Naive thymus-derived CD8-positive, alpha-beta T cell (primary cell): ENCODE results near the gene SNRPA. TPM values are rescaled to one million over a fixed set of nuclear protein-coding genes. Genes with fewer than 3 reads are reported as not detected.

Experiments used
- ATAC-seq, 2 donors: fragments of 150-1000 bp; cut with Tn5 transposase in 1 of 2; sonication (Bioruptor Pico), chemical (Tn5 transposase) in 1 of 2; 1 replicate in 1 of 2; 2 replicates in 1 of 2; pipeline ENCODE4 v1.10.0; 2021; ENCODE audit warnings: mild to moderate bottlenecking in 2 of 2, moderate library complexity in 2 of 2
- POLR2A ChIA-PET: fragments of 350-600 bp; sonication (Branson Sonifier 250); formaldehyde crosslinking; loops from one replicate; lab custom pipeline; 2021; ENCODE audit warnings: antibody characterized with exemption; lab: Charles Lee
- DNase-seq, 10 donors: peaks; one replicate each; pipeline versions ENCODE4 v3.0.0 to v3.0.0-alpha.2; 2020 to 2022
- H3K27ac Mint-ChIP-seq, 10 donors: one replicate each; pipeline ENCODE4 v1.8.0; 2020 to 2022; ENCODE audit warnings: mild to moderate bottlenecking in 10 of 10, mixed read lengths in 10 of 10, moderate library complexity in 4 of 10, inconsistent platforms in 1 of 10
- H3K27me3 Mint-ChIP-seq, 5 donors: one replicate each; pipeline ENCODE4 v1.8.0; 2021 to 2022; ENCODE audit warnings: mixed read lengths in 5 of 5
- H3K36me3 Mint-ChIP-seq, 3 donors: one replicate each; pipeline ENCODE4 v1.8.0; 2020 to 2022; ENCODE audit warnings: mixed read lengths in 3 of 3, mild to moderate bottlenecking in 2 of 3, inconsistent platforms in 1 of 3
- H3K4me1 Mint-ChIP-seq, 4 donors: one replicate each; pipeline ENCODE4 v1.8.0; 2021 to 2022; ENCODE audit warnings: mixed read lengths in 4 of 4
- H3K4me3 Mint-ChIP-seq, 10 donors: one replicate each; pipeline ENCODE4 v1.8.0; 2020 to 2022; ENCODE audit warnings: mild to moderate bottlenecking in 10 of 10, mixed read lengths in 10 of 10, moderate library complexity in 6 of 10, inconsistent platforms in 1 of 10
- H3K9me3 Mint-ChIP-seq, 9 donors: one replicate each; pipeline ENCODE4 v1.8.0; 2020 to 2022; ENCODE audit warnings: mixed read lengths in 9 of 9, mild to moderate bottlenecking in 3 of 9, inconsistent platforms in 1 of 9, moderate library complexity in 1 of 9
- polyA plus RNA-seq, 3 donors: library from polyadenylated mRNA; unstranded; fragments of 300-500 nt; fragmentation: Illumina TruSeq; gene quantifications; one replicate each; pipeline ENCODE4 v1.2.3, GENCODE V29; 2021
- total RNA-seq, 8 experiments: library from RNA in 2 of 8; stranded (reverse) in 2 of 8; gene quantifications; one replicate each; pipeline ENCODE4 v1.2.3 and lab custom pipeline; 2021 to 2026

SNRPA gene
- total and polyA plus RNA-seq, 5 experiments from 2014 or later: 45.9 to 68.2 (median 62.3) TPM

DNA sequence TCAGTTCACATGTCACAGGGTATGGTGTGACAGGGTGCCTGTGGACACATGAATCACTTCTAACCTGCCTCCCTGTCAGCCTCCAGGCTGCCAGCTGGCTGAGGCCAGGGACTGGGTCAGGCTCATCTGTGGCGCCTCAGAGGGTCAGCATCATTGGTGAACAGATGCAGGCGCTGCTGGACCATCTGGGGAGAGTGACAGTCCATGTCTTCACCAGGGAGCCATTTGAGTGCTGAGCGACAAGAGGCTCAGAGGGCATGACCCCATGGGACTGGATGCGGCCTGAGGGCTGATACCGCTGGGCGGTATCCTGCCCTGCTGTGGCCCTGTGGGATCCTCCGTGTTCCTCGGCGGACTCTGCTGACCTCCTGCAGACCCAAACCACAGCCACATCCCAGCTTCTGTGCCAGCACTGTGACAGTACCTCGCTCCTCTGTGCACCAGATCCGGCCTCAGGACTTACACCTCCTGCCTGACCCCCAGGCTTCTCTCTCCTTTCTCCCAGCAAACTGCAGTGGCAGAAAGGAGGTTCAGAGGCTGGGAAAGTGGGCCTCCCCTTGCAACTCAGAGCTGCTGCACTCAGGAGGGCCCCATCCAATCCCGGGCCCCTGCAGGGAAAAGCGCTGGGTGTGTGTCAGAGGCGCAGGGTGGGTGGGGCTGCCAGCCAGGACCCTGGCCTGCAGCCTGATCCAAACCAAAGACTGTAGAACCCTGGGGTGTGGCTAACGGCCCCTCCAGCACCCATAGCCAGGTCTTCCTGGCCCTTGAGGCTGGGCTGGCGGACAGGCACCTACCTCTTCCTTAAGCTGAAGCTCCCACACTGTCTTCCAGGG lies 10.9 kb upstream of the SNRPA start:
- H3K27ac Mint-ChIP-seq: no peak overlapping the region
- no peak for ATAC-seq
- POLR2A ChIA-PET: interaction anchor here (2.3 kb wide), 1 partner anchor 67 kb away, joined by 5 read pairs; no protein-coding TSS in a partner anchor
- DNase-seq: no peak
- H3K9me3 Mint-ChIP-seq: no peaks in the 10 kb centered on the region
- peaks cover 6 to 24% (median 7%) of the 10 kb centered on the region in 3 donors for H3K36me3 Mint-ChIP-seq
- H3K4me1 Mint-ChIP-seq: peaks cover 0 to 3% (median 1%) of the 10 kb centered on the region in 4 donors
- no peak overlapping the region for H3K4me3 Mint-ChIP-seq
- no peaks in the 10 kb centered on the region for H3K27me3 Mint-ChIP-seq

- ATAC-seq: no peak
- POLR2A ChIA-PET: interaction anchor here (2.3 kb wide), 1 partner anchor 66 kb away, joined by 5 read pairs; no protein-coding TSS in a partner anchor
Observed at GRCh38 chr19:40740747-40741146, 10.3 kb upstream of the SNRPA start.

GRCh38 chr19:40741527-40742390 lies 9.2 kb upstream of the SNRPA start:
- peaks cover 0 to 2% (median 0%) of the 10 kb centered on the region in 4 donors for H3K4me1 Mint-ChIP-seq
- POLR2A ChIA-PET: interaction anchor here (1.0 to 2.3 kb wide), 2 partner anchors 9 to 65 kb away, joined by 3 to 5 read pairs; partner anchors contain the start of genes ACTMAP and SNRPA
- H3K4me3 Mint-ChIP-seq: no peak overlapping the region
- H3K9me3 Mint-ChIP-seq: no peaks in the 10 kb centered on the region
- ATAC-seq: no peak
- peak overlapping the region in 3 of 10 donors; percentile 22 to 56 (median 24) for H3K27ac Mint-ChIP-seq
- DNase-seq: no peak
- H3K27me3 Mint-ChIP-seq: no peaks in the 10 kb centered on the region
- peaks cover 0 to 15% (median 0%) of the 10 kb centered on the region in 3 donors for H3K36me3 Mint-ChIP-seq

More at GRCh38 chr19:40740747-40741146, 10.3 kb upstream of the SNRPA start:
- H3K4me1 Mint-ChIP-seq: peaks cover 0 to 2% (median 0%) of the 10 kb centered on the region in 4 donors
- H3K27me3 Mint-ChIP-seq: no peaks in the 10 kb centered on the region
- H3K9me3 Mint-ChIP-seq: no peaks in the 10 kb centered on the region
- H3K36me3 Mint-ChIP-seq: peaks cover 0 to 17% (median under 1%) of the 10 kb centered on the region in 3 donors
- no peak overlapping the region for H3K4me3 Mint-ChIP-seq
- peak overlapping the region in 1 of 10 donors; percentile 80 for H3K27ac Mint-ChIP-seq
- no peak for DNase-seq

DNA sequence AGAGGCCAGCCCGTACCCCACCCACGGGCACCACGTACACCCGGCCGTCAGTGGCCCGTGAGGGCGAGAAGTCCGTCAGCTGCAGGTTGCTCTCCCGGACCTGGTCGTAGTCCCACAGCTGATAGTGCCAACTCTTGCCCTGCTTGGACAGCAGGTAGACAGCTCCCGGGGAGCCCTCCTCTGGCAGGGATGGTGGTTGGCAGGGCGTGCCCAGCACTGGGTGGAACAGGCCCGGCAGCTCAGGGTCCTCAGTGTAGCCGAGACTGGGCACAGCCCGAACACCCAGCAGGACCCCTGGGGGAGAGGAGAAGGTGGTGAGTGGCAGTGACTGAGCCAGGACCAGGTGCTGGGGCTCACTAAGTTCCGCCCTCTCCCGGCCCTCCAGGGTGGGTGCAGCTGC lies 8.5 kb upstream of the SNRPA start:
- POLR2A ChIA-PET: interaction anchor here (1.0 kb wide), 1 partner anchor 8 kb away, joined by 3 read pairs; the partner anchor contains the start of genes ACTMAP and SNRPA
- Mint-ChIP-seq H3K27me3 (no peaks in the 10 kb centered on the region), H3K4me3 (no peak overlapping the region), H3K36me3 (peaks cover 0 to 14% (median 0%) of the 10 kb centered on the region in 3 donors), H3K9me3 (no peaks in the 10 kb centered on the region), H3K4me1 (peaks cover 0 to 2% (median 0%) of the 10 kb centered on the region in 4 donors), H3K27ac (peak overlapping the region in 1 of 10 donors; percentile 24)
- ATAC-seq: no peak
- DNase-seq: no peak

GRCh38 chr19:40742886-40743285 lies 8.1 kb upstream of the SNRPA start:
- no peaks in the 10 kb centered on the region for H3K27me3 Mint-ChIP-seq
- H3K27ac Mint-ChIP-seq: peak overlapping the region in 1 of 10 donors; percentile 13
- H3K36me3 Mint-ChIP-seq: peaks cover 0 to 10% (median 0%) of the 10 kb centered on the region in 3 donors
- DNase-seq (no peak), ATAC-seq (no peak)
- POLR2A ChIA-PET: interaction anchor here (1.0 kb wide), 1 partner anchor 8 kb away, joined by 3 read pairs; the partner anchor contains the start of genes ACTMAP and SNRPA
- H3K4me3 Mint-ChIP-seq: no peak overlapping the region
- no peaks in the 10 kb centered on the region for H3K9me3 Mint-ChIP-seq
- H3K4me1 Mint-ChIP-seq: peaks cover 0 to 2% (median 0%) of the 10 kb centered on the region in 4 donors

- Mint-ChIP-seq H3K27ac (no peak overlapping the region), H3K27me3 (no peaks in the 10 kb centered on the region), H3K9me3 (no peaks in the 10 kb centered on the region), H3K36me3 (peaks cover 0 to 7% (median 0%) of the 10 kb centered on the region in 3 donors), H3K4me3 (peak overlapping the region in 1 of 10 donors; percentile 47), H3K4me1 (peaks cover 0 to 7% (median 2%) of the 10 kb centered on the region in 4 donors)
- no peak for DNase-seq
- POLR2A ChIA-PET: interaction anchor here (1.3 to 1.6 kb wide), 2 partner anchors 34 to 54 kb away, joined by 5 read pairs; partner anchors contain the start of genes EGLN2 and RAB4B
- no peak for ATAC-seq
Observed at GRCh38 chr19:40743926-40744325, 7.1 kb upstream of the SNRPA start.

DNA sequence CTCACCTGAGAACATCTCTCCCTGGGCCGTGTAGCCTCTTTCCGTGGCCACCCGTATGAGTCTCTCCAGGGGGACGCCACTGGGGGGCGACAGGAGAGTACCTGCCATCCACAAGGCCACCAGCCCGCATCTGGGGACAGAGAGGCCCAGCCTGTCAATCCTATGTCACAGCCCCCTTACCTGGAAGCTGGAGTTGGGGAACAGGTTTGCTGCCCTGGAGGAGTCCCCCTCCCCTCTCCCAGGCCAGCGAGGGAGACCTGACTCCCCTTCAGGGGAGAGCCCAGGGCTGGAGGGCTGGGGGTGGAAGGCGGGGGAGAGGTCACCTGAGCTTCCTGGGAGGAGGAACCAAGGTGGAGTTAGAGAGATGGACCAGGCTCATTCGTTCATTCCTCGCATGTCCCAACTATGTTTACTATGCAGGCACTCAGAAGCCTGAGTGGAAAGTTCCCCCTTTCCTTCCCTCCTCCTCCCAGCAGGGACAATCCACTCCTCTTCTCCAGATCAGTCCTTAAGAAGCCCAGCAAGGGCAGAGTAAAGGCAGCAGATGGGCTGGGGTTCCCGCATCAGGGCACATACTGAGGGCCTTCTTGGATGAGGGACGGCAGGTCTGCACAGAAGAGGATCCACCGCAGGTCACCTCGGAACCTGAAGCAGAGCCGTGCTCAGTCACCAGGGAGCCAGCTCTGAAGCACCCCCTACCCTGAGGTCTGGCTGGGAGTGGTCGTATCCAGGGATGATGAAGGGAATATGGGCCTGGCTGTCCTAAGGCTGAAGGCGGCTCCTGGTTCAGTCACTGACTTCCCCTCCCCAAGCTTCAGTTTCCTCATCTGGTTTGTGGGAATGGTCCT lies 6.2 kb upstream of the SNRPA start:
- H3K36me3 Mint-ChIP-seq: no peaks in the 10 kb centered on the region
- H3K27ac Mint-ChIP-seq: peak overlapping the region in 2 of 10 donors; percentile 65 to 73
- ATAC-seq (peak in 1 of 2 donors; percentile 54), DNase-seq (peak in 3 of 10 donors; percentile 17 to 34 (median 25))
- peaks cover 4 to 14% (median 8%) of the 10 kb centered on the region in 4 donors for H3K4me1 Mint-ChIP-seq
- no peaks in the 10 kb centered on the region for H3K9me3 Mint-ChIP-seq
- no peaks in the 10 kb centered on the region for H3K27me3 Mint-ChIP-seq
- POLR2A ChIA-PET: interaction anchor here (0.5 to 1.6 kb wide), 3 partner anchors 33 to 57 kb away, joined by 5 to 6 read pairs (median 5); partner anchors contain the start of genes EGLN2 and RAB4B
- no peak overlapping the region for H3K4me3 Mint-ChIP-seq

DNA sequence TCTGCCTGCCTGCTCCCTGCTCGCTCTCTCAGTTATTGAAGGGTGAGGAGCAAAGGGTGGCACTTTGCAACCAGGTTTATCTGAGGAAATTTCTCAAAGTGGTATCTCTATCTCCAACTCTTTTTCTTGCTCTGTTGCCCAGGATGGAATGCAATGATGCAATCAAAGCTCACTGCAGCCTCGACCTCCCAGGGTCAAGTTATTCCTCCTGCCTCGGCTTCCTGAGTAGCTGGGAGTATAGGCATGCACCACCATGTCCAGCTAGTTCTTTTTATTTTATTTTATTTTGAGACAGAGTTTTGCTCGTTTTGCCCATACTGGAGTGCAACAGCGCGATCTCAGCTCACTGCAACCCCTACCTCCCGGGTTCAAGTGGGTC lies 5.6 kb upstream of the SNRPA start:
- POLR2A ChIA-PET: no interaction called here
- H3K4me3 Mint-ChIP-seq: no peak overlapping the region
- no peaks in the 10 kb centered on the region for H3K27me3 Mint-ChIP-seq
- no peak for ATAC-seq
- no peaks in the 10 kb centered on the region for H3K9me3 Mint-ChIP-seq
- H3K4me1 Mint-ChIP-seq: peaks cover 10 to 20% (median 14%) of the 10 kb centered on the region in 4 donors
- H3K27ac Mint-ChIP-seq: peak overlapping the region in 3 of 10 donors; percentile 15 to 65 (median 25)
- DNase-seq: no peak
- peaks cover 0 to 1% (median 0%) of the 10 kb centered on the region in 3 donors for H3K36me3 Mint-ChIP-seq

DNA sequence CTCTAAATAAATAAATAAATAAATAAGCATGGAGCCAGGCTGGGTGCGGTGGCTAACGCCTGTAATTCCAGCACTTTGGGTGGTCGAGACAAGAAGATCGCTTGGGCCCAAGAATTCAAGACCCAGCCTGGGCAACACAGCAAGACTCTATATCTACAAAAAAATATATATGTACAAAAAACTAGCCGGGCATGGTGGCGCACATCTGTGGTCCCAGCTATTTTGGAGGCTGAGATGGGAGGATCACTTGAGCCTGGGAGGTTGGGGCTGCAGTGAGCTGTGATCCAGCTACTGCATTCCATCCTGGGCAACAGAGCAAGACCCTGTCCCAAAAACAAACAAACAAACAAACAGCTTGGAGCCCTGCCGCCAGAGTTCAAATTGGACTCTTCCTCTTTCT lies 3.5 kb upstream of the SNRPA start:
- Mint-ChIP-seq H3K27me3 (no peaks in the 10 kb centered on the region), H3K36me3 (peaks cover 2 to 8% (median 7%) of the 10 kb centered on the region in 3 donors), H3K4me3 (no peak overlapping the region), H3K9me3 (no peaks in the 10 kb centered on the region), H3K4me1 (peaks cover 19 to 34% (median 27%) of the 10 kb centered on the region in 4 donors), H3K27ac (no peak overlapping the region)
- DNase-seq (no peak), ATAC-seq (no peak)
- POLR2A ChIA-PET: interaction anchor here (4.1 kb wide), 1 partner anchor 51 kb away, joined by 46 read pairs; the partner anchor contains the start of gene EGLN2

- H3K9me3 Mint-ChIP-seq: no peaks in the 10 kb centered on the region
- peak within 1 kb of the TSS; percentile 91 to 100 (median 99) for H3K4me3 Mint-ChIP-seq
- H3K27ac Mint-ChIP-seq: peak within 1 kb of the TSS; percentile 88 to 99 (median 99)
- no peaks in the 10 kb centered on the region for H3K27me3 Mint-ChIP-seq
- H3K36me3 Mint-ChIP-seq: peaks cover 3 to 15% (median 8%) of the 10 kb centered on the region in 3 donors
- peak; percentile 87 to 90 for ATAC-seq
- POLR2A ChIA-PET: interaction anchor here (0.5 to 4.7 kb wide), 27 partner anchors 8 to 702 kb away, joined by 3 to 115 read pairs (median 4); partner anchors contain the start of genes COQ8B, EGLN2, HNRNPUL1 and ITPKC
- peaks cover 28 to 52% (median 47%) of the 10 kb centered on the region in 4 donors for H3K4me1 Mint-ChIP-seq
- peak in 9 of 10 donors; percentile 94 to 100 (median 100) for DNase-seq
Observed at GRCh38 chr19:40750058-40750873, 737 bp upstream of the SNRPA start, which contains the start of gene ACTMAP. Gene ACTMAP (minus strand): TSS chr19:40750477. CDS start chr19:40749803, 674 bp downstream.
